ENCODE measurements around the gene USP31.

Gene USP31

GRCh38 chr16:23055481-23055880 lies 93.8 kb downstream of the USP31 start:
- DNase-seq = no peak

- no peak for DNase-seq
These were observed 96.2 kb downstream of the USP31 start for GRCh38 chr16:23052908-23053580.

- DNase-seq = no peak
These were observed 97.0 kb downstream of the USP31 start for GRCh38 chr16:23052221-23052620.

DNA sequence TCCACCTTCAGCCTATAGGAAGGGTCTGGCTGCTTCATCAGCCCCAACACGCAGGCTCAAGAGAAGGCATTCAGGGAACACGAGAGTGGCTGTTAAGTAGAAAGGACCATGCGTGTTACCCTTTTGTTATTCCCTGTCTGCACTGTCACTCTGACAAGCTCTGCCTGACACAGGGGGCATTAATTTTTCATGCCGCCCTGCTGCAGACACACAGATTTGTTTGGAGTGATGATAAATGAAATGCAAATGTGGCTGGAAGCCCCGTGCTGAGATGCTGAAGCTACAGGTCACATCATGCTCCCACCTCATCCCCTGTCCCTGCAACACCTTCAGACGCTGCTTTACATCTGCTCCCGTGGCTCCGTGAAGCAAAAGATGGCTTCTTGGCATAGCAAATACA lies 97.7 kb downstream of the USP31 start:
- no peak for DNase-seq

DNA sequence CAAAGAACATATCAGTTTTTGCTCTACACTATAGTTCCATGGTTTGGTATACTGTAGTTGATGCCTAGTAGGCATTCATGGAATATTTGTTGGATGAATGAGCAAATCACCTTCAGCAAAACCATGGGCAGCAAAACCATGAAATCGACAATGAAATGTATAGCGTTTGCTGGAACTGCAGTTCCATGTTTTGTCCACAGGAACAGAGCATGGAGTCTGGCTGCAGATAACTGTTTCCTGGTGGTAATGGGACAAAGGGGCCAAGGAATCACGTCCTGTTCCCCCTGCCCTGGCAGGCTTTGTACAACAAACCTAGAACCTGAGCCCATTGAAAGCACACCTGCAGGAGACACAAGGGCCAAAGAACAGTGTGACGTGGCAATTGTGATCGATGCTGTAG lies 101.1 kb downstream of the USP31 start:
- no peak for DNase-seq

GRCh38 chr16:23045025-23045424 lies 104.2 kb downstream of the USP31 start:
- DNase-seq = no peak

GRCh38 chr16:23040246-23040645 lies 109.0 kb downstream of the USP31 start:
- no peak for DNase-seq

DNA sequence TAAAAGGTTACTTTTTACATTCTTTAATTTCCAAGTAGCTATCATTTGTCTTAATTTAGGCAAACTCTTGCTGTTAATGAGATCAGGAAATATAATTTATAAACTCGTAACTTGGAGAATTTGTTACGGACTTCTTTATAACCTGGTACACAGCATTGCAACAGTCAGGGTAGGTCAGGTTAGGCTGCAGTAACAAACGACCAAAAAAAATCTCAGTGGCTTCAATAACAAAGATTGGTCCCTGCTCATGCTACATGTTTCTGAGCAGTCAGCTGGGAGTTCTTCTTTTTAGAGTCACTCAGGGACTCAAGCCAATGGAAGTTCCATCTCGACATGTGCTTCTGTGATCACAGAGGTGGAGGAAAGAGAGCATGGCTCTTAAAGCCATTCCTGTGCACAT lies 110.1 kb downstream of the USP31 start:
- no peak for DNase-seq

- DNase-seq = no peak
These were observed 114.0 kb downstream of the USP31 start for GRCh38 chr16:23035240-23035639.

- DNase-seq = no peak
These were observed 117.6 kb downstream of the USP31 start for GRCh38 chr16:23031508-23032098.

GRCh38 chr16:23029733-23030420 lies 119.4 kb downstream of the USP31 start:
- no peak for DNase-seq

DNA sequence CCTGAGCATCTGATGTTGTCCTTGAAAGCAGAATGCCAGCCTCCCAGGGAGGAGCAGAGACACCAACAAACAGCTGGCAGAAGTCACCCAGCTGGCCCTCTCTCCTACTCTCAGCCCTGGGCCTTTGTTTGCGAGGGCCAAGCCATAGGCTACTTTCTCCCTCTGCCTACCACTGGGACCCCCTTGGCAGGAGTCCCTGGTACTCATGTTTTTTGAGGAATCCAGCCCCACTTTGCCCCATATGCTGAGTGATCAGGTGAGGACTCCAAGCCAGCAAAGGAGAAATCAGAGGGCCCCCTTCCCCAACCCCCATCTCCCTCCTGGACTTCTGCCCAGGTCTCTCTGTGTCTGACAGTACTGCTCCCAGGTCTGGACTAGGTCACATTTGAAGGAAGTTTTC lies 121.9 kb downstream of the USP31 start:
- no peak for DNase-seq

GRCh38 chr16:23026784-23027362 lies 122.4 kb downstream of the USP31 start:
- DNase-seq = no peak

GRCh38 chr16:23025692-23026307 lies 123.5 kb downstream of the USP31 start:
- no peak for DNase-seq

DNA sequence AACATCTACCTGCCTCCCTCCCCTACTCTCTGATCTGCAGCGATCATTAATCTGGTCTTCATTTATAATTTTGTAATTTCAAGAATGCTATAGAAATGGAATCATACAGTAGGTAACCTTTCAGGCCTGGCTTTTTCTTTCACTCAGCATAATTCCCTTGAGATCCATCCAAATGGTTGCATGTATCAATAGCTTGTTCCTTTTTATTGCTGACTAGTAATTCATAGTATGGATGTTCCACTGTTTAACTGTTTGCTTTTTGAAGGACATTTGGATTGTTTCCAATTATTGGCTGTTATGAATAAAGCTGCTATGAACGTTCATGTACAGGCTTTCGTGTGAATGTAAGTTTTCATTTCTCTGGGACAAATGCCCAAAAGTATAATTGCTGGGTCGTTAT lies 125.2 kb downstream of the USP31 start:
- no peak for DNase-seq

DNA sequence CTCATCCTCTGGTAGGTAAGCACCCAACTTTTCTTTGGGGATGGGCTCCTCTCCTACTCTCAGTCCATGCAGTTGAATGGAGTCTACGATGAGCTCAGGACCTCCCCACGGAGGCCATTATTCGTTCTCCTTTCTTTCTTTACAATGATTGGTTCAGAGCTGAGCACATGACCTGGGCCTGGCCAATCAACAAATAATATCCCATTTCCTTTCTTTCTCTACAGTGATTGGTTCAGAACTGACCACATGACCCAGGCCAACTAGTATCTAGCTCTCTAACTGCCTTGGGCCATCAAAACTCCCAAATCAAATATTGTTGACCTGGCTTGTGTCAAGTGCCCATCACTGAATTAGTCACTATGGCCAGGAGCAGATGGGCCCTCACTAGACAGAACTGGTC lies 129.2 kb downstream of the USP31 start:
- no peak for DNase-seq

DNA sequence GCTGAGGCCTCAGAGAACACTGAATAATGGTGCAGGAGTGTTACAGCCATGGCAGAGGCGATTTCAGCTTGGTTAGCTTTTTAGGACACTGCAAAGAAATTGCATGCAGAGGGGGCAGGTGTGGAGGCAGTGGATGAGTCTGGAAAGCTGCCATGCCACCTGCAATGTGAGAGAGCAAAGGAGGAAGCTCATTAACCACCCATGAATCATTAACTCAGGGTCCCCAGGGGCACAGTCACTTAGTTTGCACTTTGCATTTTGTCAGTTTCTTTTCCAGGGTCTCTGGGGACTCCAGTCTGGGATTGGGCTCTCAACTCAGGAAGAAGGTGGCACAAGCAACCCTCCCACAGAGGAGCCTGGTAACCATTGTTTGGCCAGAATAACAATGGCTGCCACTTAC lies 132.9 kb downstream of the USP31 start:
- DNase-seq = no peak

DNA sequence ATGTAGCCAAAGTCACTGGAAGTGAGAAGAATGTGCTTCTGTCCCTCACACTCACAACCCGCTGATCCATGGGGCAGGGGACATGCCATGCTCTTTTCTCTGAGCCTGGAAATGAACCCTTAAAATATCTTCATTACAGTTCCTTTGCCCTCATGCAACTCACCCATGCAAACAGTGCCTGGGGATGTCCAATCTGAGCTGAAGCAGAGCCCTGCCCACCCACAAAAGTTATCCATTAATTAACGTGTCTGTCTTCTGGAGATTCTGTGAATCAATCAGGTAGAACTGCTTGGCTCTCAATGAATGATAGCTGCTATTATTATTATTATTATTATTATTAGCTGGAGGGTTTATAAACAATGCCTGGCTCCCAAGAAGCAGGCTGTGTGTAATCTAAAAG lies 133.7 kb downstream of the USP31 start:
- no peak for DNase-seq

GRCh38 chr16:23014592-23014991 lies 134.7 kb downstream of the USP31 start:
- no peak for DNase-seq
